GM21576 (cell line): ENCODE results near the gene SLC27A1.
"Not testable (repeated sequence)": the region's sequence is repeated elsewhere in the genome, so short reads cannot be mapped to it uniquely, and the experiment has no call there.

Experiments used
- ATAC-seq: cut with Tn5 transposase; IDR thresholded peaks from one replicate; pipeline ENCODE4 v1.9.1; 2021; ENCODE audit warnings: mild to moderate bottlenecking, moderate library complexity; ENCODE audit not compliant: unreplicated experiment

SLC27A1 gene

GRCh38 chr19:17484520-17485185, 14.3 kb downstream of the SLC27A1 start:
- no peak for ATAC-seq

GRCh38 chr19:17486545-17487240, 16.4 kb downstream of the SLC27A1 start:
- no peak for ATAC-seq

GRCh38 chr19:17487284-17488121, 17.2 kb downstream of the SLC27A1 start:
- ATAC-seq = no peak

- ATAC-seq = no peak
These were observed 18.5 kb downstream of the SLC27A1 start for GRCh38 chr19:17488593-17489391.

GRCh38 chr19:17489392-17490030, 19.2 kb downstream of the SLC27A1 start:
- no peak for ATAC-seq

GRCh38 chr19:17490411-17490810, 20.1 kb downstream of the SLC27A1 start:
- ATAC-seq = no peak

- no peak for ATAC-seq
These were observed 21.0 kb downstream of the SLC27A1 start for GRCh38 chr19:17491287-17491686.

- ATAC-seq = no peak
These were observed 25.4 kb downstream of the SLC27A1 start for GRCh38 chr19:17495639-17496296.

- ATAC-seq = peak; percentile 73
These were observed 26.1 kb downstream of the SLC27A1 start for GRCh38 chr19:17496337-17496997.

- no peak for ATAC-seq
These were observed 26.9 kb downstream of the SLC27A1 start for GRCh38 chr19:17497149-17497798.

- ATAC-seq = not testable (repeated sequence)
These were observed 28.7 kb downstream of the SLC27A1 start for GRCh38 chr19:17499025-17499424.

- ATAC-seq = no peak
These were observed 29.5 kb downstream of the SLC27A1 start for GRCh38 chr19:17499648-17500446.

- no peak for ATAC-seq
These were observed 30.3 kb downstream of the SLC27A1 start for GRCh38 chr19:17500447-17501198.

- no peak for ATAC-seq
These were observed 32.9 kb downstream of the SLC27A1 start for GRCh38 chr19:17503240-17503639.

- no peak for ATAC-seq
These were observed 33.7 kb downstream of the SLC27A1 start for GRCh38 chr19:17504030-17504429.

- no peak for ATAC-seq
These were observed 34.1 kb downstream of the SLC27A1 start for GRCh38 chr19:17504456-17504855.

GRCh38 chr19:17505223-17505622, 34.9 kb downstream of the SLC27A1 start:
- ATAC-seq = no peak
